Nephron (organoid): ENCODE measurements around the gene ADM.
A peak's percentile ranks its signal among the peaks of the same experiment; 100 is the strongest.

Experiments used
- H3K27ac Mint-ChIP-seq, 3 experiments: 2 replicates each; pipeline ENCODE4 v1.8.0; 2020; ENCODE audit warnings: mixed read lengths in 3 of 3, mild to moderate bottlenecking in 2 of 3, moderate library complexity in 1 of 3
- H3K27me3 Mint-ChIP-seq: 2 replicates; pipeline ENCODE4 v1.8.0; 2021; ENCODE audit warnings: low read depth, mild to moderate bottlenecking, moderate library complexity, mixed read lengths
- H3K36me3 Mint-ChIP-seq: 2 replicates; pipeline ENCODE4 v1.8.0; 2020; ENCODE audit warnings: low read depth, mixed read lengths
- H3K4me1 Mint-ChIP-seq: 2 replicates; pipeline ENCODE4 v1.8.0; 2020; ENCODE audit warnings: mixed read lengths
- H3K4me3 Mint-ChIP-seq, 3 experiments: 2 replicates each; pipeline ENCODE4 v1.8.0; 2020; ENCODE audit warnings: mild to moderate bottlenecking in 3 of 3, mixed read lengths in 3 of 3, moderate library complexity in 2 of 3
- H3K9me3 Mint-ChIP-seq: 2 replicates; pipeline ENCODE4 v1.8.0; 2020; ENCODE audit warnings: mixed read lengths
- CTCF ChIP-seq, 3 experiments: fragments of 200-600 bp; sonication (generic); IDR thresholded peaks; one replicate each; pipeline ENCODE4 v1.5.0; 2021; ENCODE audit warnings: antibody characterized with exemption in 3 of 3; ENCODE audit not compliant: unreplicated experiment in 3 of 3

Gene ADM

DNA sequence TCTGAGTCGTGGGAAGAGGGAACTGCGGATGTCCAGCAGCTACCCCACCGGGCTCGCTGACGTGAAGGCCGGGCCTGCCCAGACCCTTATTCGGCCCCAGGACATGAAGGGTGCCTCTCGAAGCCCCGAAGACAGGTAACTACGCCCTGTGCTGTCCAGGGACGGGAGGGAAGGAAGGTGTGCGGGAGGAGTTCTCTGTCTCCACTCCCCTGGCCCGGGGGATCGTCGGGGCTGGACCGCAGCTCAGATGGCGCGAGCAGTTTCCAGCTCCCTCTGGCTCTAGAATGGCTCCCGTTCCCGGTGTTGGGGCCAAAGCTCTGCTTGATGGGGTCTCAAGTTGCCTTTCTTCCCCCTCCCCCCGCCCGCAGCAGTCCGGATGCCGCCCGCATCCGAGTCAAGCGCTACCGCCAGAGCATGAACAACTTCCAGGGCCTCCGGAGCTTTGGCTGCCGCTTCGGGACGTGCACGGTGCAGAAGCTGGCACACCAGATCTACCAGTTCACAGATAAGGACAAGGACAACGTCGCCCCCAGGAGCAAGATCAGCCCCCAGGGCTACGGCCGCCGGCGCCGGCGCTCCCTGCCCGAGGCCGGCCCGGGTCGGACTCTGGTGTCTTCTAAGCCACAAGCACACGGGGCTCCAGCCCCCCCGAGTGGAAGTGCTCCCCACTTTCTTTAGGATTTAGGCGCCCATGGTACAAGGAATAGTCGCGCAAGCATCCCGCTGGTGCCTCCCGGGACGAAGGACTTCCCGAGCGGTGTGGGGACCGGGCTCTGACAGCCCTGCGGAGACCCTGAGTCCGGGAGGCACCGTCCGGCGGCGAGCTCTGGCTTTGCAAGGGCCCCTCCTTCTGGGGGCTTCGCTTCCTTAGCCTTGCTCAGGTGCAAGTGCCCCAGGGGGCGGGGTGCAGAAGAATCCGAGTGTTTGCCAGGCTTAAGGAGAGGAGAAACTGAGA is 1.4 kb downstream of the ADM start:
- Mint-ChIP-seq H3K36me3 (no peaks in the 10 kb centered on the region), H3K4me1 (peaks cover 57% of the 10 kb centered on the region), H3K9me3 (no peaks in the 10 kb centered on the region), H3K27ac (peak overlapping the region in 2 of 3 experiments; percentile 48 to 66), H3K4me3 (peak overlapping the region; percentile 82 to 92 (median 85)), H3K27me3 (peaks cover 80% of the 10 kb centered on the region)
- TF ChIP-seq CTCF (IDR thresholded peaks at IDR 0.05; ENCODE audit: unreplicated experiment in 3 of 3), result no peak

GRCh38 chr11:10307022-10307399 is 2.1 kb downstream of the ADM start:
- Mint-ChIP-seq H3K27me3 (peaks cover 76% of the 10 kb centered on the region), H3K9me3 (no peaks in the 10 kb centered on the region), H3K4me1 (peaks cover 53% of the 10 kb centered on the region), H3K27ac (peak overlapping the region; percentile 4 to 20 (median 8)), H3K4me3 (peak overlapping the region; percentile 82 to 92 (median 85)), H3K36me3 (no peaks in the 10 kb centered on the region)
- no peak for TF ChIP-seq CTCF (IDR thresholded peaks at IDR 0.05; ENCODE audit: unreplicated experiment in 3 of 3)

GRCh38 chr11:10307400-10308200 is 2.7 kb downstream of the ADM start:
- H3K4me3 Mint-ChIP-seq, result peak overlapping the region; percentile 82 to 92 (median 85)
- peak overlapping the region; percentile 72 to 86 (median 83) for H3K27ac Mint-ChIP-seq
- peak; percentile 97 to 99 (median 99) for TF ChIP-seq CTCF (IDR thresholded peaks at IDR 0.05; ENCODE audit: unreplicated experiment in 3 of 3)
- peaks cover 51% of the 10 kb centered on the region for H3K4me1 Mint-ChIP-seq
- no peaks in the 10 kb centered on the region for H3K9me3 Mint-ChIP-seq
- no peaks in the 10 kb centered on the region for H3K36me3 Mint-ChIP-seq
- peaks cover 70% of the 10 kb centered on the region for H3K27me3 Mint-ChIP-seq

DNA sequence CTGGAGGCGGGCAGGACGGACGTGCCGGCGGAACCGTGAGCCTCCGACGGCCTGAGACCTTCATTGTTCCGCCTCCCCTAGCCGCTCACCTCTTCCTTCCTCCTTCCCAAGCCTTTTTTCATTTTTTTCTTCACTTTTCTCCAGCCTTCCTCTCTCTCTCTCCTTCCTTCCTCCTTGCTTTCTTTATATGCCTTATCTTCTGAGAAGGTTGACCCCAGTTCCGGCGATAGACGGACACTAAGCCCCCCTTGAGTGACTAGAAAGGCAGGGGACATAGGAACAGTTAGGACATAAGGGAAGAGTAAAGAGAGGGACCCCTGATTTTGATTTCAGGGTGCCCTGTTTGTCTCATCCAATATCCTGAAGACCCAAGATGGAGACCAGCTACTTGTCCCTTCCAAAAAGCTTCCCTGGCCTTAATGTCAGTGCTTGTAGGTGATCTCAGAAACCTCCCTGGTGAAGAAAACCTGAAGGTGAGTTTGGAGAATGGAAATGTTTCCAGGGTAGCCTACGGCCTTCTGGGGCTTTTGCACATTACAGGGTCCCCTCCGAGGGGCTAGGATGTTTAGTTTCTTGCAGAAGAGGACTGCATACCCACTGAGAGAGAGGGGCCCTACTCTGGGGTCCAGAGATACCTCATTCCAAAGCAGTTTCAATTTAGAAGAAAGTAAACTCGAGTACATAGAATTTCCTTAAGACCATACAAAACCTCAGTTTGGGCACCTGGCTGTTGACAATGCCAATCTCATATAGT is 3.5 kb downstream of the ADM start:
- H3K9me3 Mint-ChIP-seq, result no peaks in the 10 kb centered on the region
- no peak for TF ChIP-seq CTCF (IDR thresholded peaks at IDR 0.05; ENCODE audit: unreplicated experiment in 3 of 3)
- H3K27me3 Mint-ChIP-seq, result peaks cover 62% of the 10 kb centered on the region
- H3K4me3 Mint-ChIP-seq, result peak overlapping the region; percentile 82 to 92 (median 85)
- H3K27ac Mint-ChIP-seq, result peak overlapping the region; percentile 72 to 86 (median 83)
- no peaks in the 10 kb centered on the region for H3K36me3 Mint-ChIP-seq
- peaks cover 44% of the 10 kb centered on the region for H3K4me1 Mint-ChIP-seq

GRCh38 chr11:10309163-10310093 is 4.6 kb downstream of the ADM start:
- H3K4me1 Mint-ChIP-seq, result peaks cover 35% of the 10 kb centered on the region
- H3K27ac Mint-ChIP-seq, result no peak overlapping the region
- peaks cover 52% of the 10 kb centered on the region for H3K27me3 Mint-ChIP-seq
- TF ChIP-seq CTCF (IDR thresholded peaks at IDR 0.05; ENCODE audit: unreplicated experiment in 3 of 3), result no peak
- no peaks in the 10 kb centered on the region for H3K36me3 Mint-ChIP-seq
- H3K9me3 Mint-ChIP-seq, result no peaks in the 10 kb centered on the region
- H3K4me3 Mint-ChIP-seq, result peak overlapping the region in 2 of 3 experiments; percentile 31 to 44
